K562 (cell line): ENCODE data around the gene SIGLEC14. TPM values are rescaled to one million over a fixed set of nuclear protein-coding genes. Genes with fewer than 3 reads are reported as not detected.

ENCODE experiments used
- DMBX1 ChIP-seq: fragments of 250-450 bp; sonication (Bioruptor Pico); IDR thresholded peaks from 2 replicates; pipeline ENCODE4 v1.8.0; 2022; ENCODE audit warnings: inconsistent platforms, mild to moderate bottlenecking, moderate library complexity, borderline replicate concordance
- HDAC1 ChIP-seq, 2 experiments: fragments of 450-650 bp; IDR thresholded peaks; 2 replicates each; pipeline ENCODE4 v1.6.1; 2016 to 2017; ENCODE audit warnings: inconsistent platforms in 1 of 2, mild to moderate bottlenecking in 1 of 2, moderate library complexity in 1 of 2
- NCOA6 ChIP-seq: fragments of 450-650 bp; IDR thresholded peaks from 2 replicates; pipeline ENCODE4 v1.6.1; 2017; ENCODE audit warnings: mild to moderate bottlenecking
- OTX1 ChIP-seq: fragments of 450-650 bp; formaldehyde crosslinking; IDR thresholded peaks from 2 replicates; pipeline ENCODE4 v1.4.0; 2022; ENCODE audit warnings: mild to moderate bottlenecking
- POLR2A ChIP-seq: fragments of 450-650 bp; conservative IDR thresholded peaks from 2 replicates; pipeline ENCODE4 v1.6.1; 2016
- SAP30 ChIP-seq: fragments of 200-600 bp; sonication (generic); IDR thresholded peaks from 2 replicates; pipeline ENCODE4 v1.6.1; 2012; ENCODE audit warnings: borderline replicate concordance, low read depth, mild to moderate bottlenecking, moderate library complexity, low read length, control low read depth, inconsistent platforms; ENCODE audit not compliant: insufficient read depth, poor library complexity, severe bottlenecking
- ZBTB34 ChIP-seq: fragments of 250-450 bp; sonication (Bioruptor Pico); IDR thresholded peaks from 2 replicates; pipeline ENCODE4 v1.8.0; 2021; ENCODE audit warnings: mild to moderate bottlenecking, moderate library complexity
- ZNF407 ChIP-seq: fragments of 450-650 bp; IDR thresholded peaks from 2 replicates; pipeline ENCODE4 v1.6.1; 2016; ENCODE audit warnings: low read depth
- ZNF717 ChIP-seq: fragments of 250-450 bp; sonication (Bioruptor Pico); IDR thresholded peaks from 2 replicates; pipeline ENCODE4 v1.5.0; 2021
- polyA plus RNA-seq, 8 experiments: library from polyadenylated mRNA; depleted of rRNA in 4 of 8; stranded (reverse) in 5 of 8; unstranded in 3 of 8; fragments of >200 nt; fragmentation: Nextera tagmentation in 2 of 8; fragmentation: Illumina TruSeq in 1 of 8; extraction: Ambion mirVana in 2 of 8; extraction: Trizol in 1 of 8; gene quantifications; 2 replicates each; pipeline versions ENCODE4 v1.2.1 to v1.2.3, GENCODE V29; 2011 to 2014; ENCODE audit warnings: inconsistent platforms in 1 of 8, missing spikeins in 1 of 8
- total RNA-seq, 7 experiments: library from RNA; depleted of rRNA in 6 of 7; stranded (reverse); fragments of >200 nt in 6 of 7; fragmentation: Illumina TruSeq in 2 of 7; extraction: Trizol in 2 of 7; gene quantifications; 2 replicates each; pipeline versions ENCODE4 v1.2.1 to v1.2.3, GENCODE V29; 2011 to 2021; ENCODE audit warnings: low replicate concordance in 1 of 7
- TF ChIP-seq, protein P1 (sequence below), 2 experiments: fragments of 450-650 bp; IDR thresholded peaks; 2 replicates each; pipeline ENCODE4 v1.6.1; 2018; ENCODE audit warnings: mild to moderate bottlenecking in 2 of 2, low read depth in 1 of 2; ENCODE audit not compliant: partially characterized antibody in 2 of 2
- TF ChIP-seq, protein P2 (sequence below): sonication (generic); formaldehyde crosslinking; IDR thresholded peaks from 2 replicates; pipeline ENCODE4 v1.8.0; 2022; ENCODE audit warnings: mild to moderate bottlenecking, low read depth, missing genetic modification reagents

Gene SIGLEC14
- total and polyA plus RNA-seq, 9 of the 15 experiments (the other 6 are each of a cell fraction or from before 2014, with no cell fraction given), result not detected

DNA sequence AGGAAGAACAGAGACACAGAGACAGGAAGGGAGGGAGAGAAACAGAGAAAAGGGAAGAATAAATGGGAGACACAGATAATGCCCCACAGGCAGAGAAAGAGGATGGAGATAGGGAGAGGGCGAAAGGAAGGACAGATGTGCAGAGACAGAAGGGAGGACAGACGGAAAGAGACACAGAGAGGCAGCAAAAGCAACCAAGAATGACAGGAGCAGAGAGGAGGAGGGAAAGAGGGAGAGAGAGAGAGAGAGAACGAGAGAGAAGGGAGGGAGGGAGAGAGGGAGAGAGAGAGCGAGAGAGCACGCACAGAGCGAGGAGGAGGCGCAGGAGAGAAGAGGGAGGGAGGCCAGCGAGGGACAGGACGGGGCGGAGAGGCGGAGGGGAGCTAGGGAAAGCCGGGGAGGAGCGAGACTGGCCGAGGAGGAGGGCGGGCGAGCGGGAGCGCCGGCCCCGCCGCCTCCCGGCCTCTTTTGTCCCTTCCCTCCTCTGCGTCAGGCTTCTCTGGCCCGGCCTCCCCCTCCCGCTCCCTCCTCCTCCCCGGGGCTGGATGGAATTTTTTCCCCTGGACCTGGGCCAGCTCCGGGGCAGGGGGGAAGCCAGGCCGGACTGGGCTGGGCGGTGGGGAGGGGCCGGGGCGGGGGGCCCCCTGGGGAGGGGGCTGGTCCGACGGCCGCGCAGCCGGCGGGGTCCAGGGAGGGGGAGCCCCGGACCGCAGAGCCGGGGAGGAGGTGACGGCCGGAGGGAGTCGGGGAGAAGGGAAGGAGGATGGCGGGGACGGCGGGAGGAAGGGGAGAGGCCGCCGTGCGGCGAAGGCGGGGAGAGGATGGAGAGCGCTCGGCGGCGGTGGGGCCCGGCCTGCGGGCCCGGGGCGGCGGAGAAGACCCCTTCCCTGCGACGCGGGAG is 42.3 kb upstream of the SIGLEC14 start (continued):
- TF ChIP-seq ZNF407, result peak; percentile 58
- TF ChIP-seq DMBX1 (CRISPR knock-in tag), result no peak
- peak; percentile 49 for TF ChIP-seq SAP30
- TF ChIP-seq, protein P1, sequence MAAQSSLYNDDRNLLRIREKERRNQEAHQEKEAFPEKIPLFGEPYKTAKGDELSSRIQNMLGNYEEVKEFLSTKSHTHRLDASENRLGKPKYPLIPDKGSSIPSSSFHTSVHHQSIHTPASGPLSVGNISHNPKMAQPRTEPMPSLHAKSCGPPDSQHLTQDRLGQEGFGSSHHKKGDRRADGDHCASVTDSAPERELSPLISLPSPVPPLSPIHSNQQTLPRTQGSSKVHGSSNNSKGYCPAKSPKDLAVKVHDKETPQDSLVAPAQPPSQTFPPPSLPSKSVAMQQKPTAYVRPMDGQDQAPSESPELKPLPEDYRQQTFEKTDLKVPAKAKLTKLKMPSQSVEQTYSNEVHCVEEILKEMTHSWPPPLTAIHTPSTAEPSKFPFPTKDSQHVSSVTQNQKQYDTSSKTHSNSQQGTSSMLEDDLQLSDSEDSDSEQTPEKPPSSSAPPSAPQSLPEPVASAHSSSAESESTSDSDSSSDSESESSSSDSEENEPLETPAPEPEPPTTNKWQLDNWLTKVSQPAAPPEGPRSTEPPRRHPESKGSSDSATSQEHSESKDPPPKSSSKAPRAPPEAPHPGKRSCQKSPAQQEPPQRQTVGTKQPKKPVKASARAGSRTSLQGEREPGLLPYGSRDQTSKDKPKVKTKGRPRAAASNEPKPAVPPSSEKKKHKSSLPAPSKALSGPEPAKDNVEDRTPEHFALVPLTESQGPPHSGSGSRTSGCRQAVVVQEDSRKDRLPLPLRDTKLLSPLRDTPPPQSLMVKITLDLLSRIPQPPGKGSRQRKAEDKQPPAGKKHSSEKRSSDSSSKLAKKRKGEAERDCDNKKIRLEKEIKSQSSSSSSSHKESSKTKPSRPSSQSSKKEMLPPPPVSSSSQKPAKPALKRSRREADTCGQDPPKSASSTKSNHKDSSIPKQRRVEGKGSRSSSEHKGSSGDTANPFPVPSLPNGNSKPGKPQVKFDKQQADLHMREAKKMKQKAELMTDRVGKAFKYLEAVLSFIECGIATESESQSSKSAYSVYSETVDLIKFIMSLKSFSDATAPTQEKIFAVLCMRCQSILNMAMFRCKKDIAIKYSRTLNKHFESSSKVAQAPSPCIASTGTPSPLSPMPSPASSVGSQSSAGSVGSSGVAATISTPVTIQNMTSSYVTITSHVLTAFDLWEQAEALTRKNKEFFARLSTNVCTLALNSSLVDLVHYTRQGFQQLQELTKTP (IDR thresholded peaks at IDR 0.05; ENCODE audit: low read depth in 1 of 2, partially characterized antibody in 2 of 2), result peak; percentile 52 to 70
- TF ChIP-seq ZBTB34, result no peak
- TF ChIP-seq ZNF717 (CRISPR knock-in tag), result no peak
- 0 out of 2 replicates have a peak, but pooled peaks have one; percentile 53 for TF ChIP-seq NCOA6
- TF ChIP-seq, protein P2, sequence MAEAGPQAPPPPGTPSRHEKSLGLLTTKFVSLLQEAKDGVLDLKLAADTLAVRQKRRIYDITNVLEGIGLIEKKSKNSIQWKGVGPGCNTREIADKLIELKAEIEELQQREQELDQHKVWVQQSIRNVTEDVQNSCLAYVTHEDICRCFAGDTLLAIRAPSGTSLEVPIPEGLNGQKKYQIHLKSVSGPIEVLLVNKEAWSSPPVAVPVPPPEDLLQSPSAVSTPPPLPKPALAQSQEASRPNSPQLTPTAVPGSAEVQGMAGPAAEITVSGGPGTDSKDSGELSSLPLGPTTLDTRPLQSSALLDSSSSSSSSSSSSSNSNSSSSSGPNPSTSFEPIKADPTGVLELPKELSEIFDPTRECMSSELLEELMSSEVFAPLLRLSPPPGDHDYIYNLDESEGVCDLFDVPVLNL (CRISPR knock-in tag), result no peak
- TF ChIP-seq POLR2A, result peak; percentile 37; the same call in 1 of the 2 replicates
- peak; percentile 92 for TF ChIP-seq OTX1 (CRISPR knock-in tag)
- peak in 1 of 2 experiments; percentile 95; a peak in 2 of 4 replicates for TF ChIP-seq HDAC1 (IDR thresholded peaks at IDR 0.05)
